Central memory CD4-positive, alpha-beta T cell (primary cell): ENCODE data around the gene SYT15B.
"Not testable (repeated sequence)": the region's sequence is repeated elsewhere in the genome, so short reads cannot be mapped to it uniquely, and the experiment has no call there.

Experiments used
- DNase-seq: peaks from one replicate; pipeline ENCODE4 v3.0.0; 2022
- total RNA-seq, 3 experiments: gene quantifications; one replicate each; lab custom pipeline; 2026; lab: John Stamatoyannopoulos, UW

SYT15B gene
- 0 reads per million in 3 experiments for total RNA-seq

- not testable (repeated sequence) for DNase-seq
Observed at GRCh38 chr10:47763554-47764175, at the start of gene SYT15B. SYT15B (minus strand) TSS chr10:47763592; CDS start chr10:47762640, 952 bp downstream.

GRCh38 chr10:47779590-47779989 lies 16.2 kb upstream of the SYT15B start:
- DNase-seq, result not testable (repeated sequence)

- not testable (repeated sequence) for DNase-seq
Observed at GRCh38 chr10:47775361-47776231, 12.2 kb upstream of the SYT15B start.

GRCh38 chr10:47770745-47771144 lies 7.4 kb upstream of the SYT15B start:
- not testable (repeated sequence) for DNase-seq

- not testable (repeated sequence) for DNase-seq
Observed at GRCh38 chr10:47768578-47769115, 5.3 kb upstream of the SYT15B start.

GRCh38 chr10:47768085-47768484 lies 4.7 kb upstream of the SYT15B start:
- not testable (repeated sequence) for DNase-seq

- not testable (repeated sequence) for DNase-seq
Observed at GRCh38 chr10:47767236-47767635, 3.8 kb upstream of the SYT15B start.

- not testable (repeated sequence) for DNase-seq
Observed at GRCh38 chr10:47765232-47765631, 1.8 kb upstream of the SYT15B start.

GRCh38 chr10:47762674-47763553 lies 478 bp downstream of the SYT15B start:
- not testable (repeated sequence) for DNase-seq

GRCh38 chr10:47758855-47759254 lies 4.5 kb downstream of the SYT15B start:
- DNase-seq, result not testable (repeated sequence)

- not testable (repeated sequence) for DNase-seq
Observed at GRCh38 chr10:47756169-47756568, 7.2 kb downstream of the SYT15B start.

GRCh38 chr10:47753871-47754270 lies 9.5 kb downstream of the SYT15B start:
- DNase-seq, result not testable (repeated sequence)

- not testable (repeated sequence) for DNase-seq
Observed at GRCh38 chr10:47753176-47753575, 10.2 kb downstream of the SYT15B start.

GRCh38 chr10:47751821-47752220 lies 11.6 kb downstream of the SYT15B start:
- not testable (repeated sequence) for DNase-seq

- not testable (repeated sequence) for DNase-seq
Observed at GRCh38 chr10:47750360-47750759, 13.0 kb downstream of the SYT15B start.

GRCh38 chr10:47746780-47747376 lies 16.5 kb downstream of the SYT15B start:
- DNase-seq, result not testable (repeated sequence)

GRCh38 chr10:47744881-47745280 lies 18.5 kb downstream of the SYT15B start:
- DNase-seq, result not testable (repeated sequence)

GRCh38 chr10:47743611-47744550 lies 19.5 kb downstream of the SYT15B start:
- peak; percentile 9 for DNase-seq

GRCh38 chr10:47740868-47741267 lies 22.5 kb downstream of the SYT15B start:
- DNase-seq, result not testable (repeated sequence)

- DNase-seq, result not testable (repeated sequence)
Observed at GRCh38 chr10:47730911-47731310, 32.5 kb downstream of the SYT15B start.

- not testable (repeated sequence) for DNase-seq
Observed at GRCh38 chr10:47725740-47726139, 37.7 kb downstream of the SYT15B start.
